Subcutaneous abdominal adipose tissue (tissue), 5 donors: ENCODE data around the gene COL9A3.
A peak's percentile ranks its signal among the peaks of the same experiment; 100 is the strongest.

ENCODE experiments used
- H3K27ac ChIP-seq: one replicate; pipeline ENCODE4 v1.7.0; 2013; ENCODE audit warnings: low read depth, mild to moderate bottlenecking, inconsistent platforms, low read length, moderate library complexity
- H3K27me3 ChIP-seq, 5 donors: one replicate each; pipeline ENCODE4 v1.7.0; 2013; ENCODE audit warnings: low read length in 5 of 5, inconsistent platforms in 1 of 5; ENCODE audit not compliant: control insufficient read depth in 5 of 5, insufficient read depth in 4 of 5
- H3K36me3 ChIP-seq, 5 donors: one replicate each; pipeline ENCODE4 v1.7.0; 2013; ENCODE audit warnings: low read length in 5 of 5; ENCODE audit not compliant: control insufficient read depth in 5 of 5, insufficient read depth in 5 of 5
- H3K4me1 ChIP-seq, 5 donors: one replicate each; pipeline ENCODE4 v1.7.0; 2013; ENCODE audit warnings: low read length in 5 of 5, mild to moderate bottlenecking in 3 of 5, moderate library complexity in 1 of 5; ENCODE audit not compliant: control insufficient read depth in 5 of 5, insufficient read depth in 5 of 5
- H3K4me3 ChIP-seq, 5 donors: one replicate each; pipeline ENCODE4 v1.7.0; 2013; ENCODE audit warnings: low read length in 5 of 5, low read depth in 1 of 5
- H3K9ac ChIP-seq, 5 donors: one replicate each; pipeline ENCODE4 v1.7.0; 2013; ENCODE audit warnings: low read length in 5 of 5, mild to moderate bottlenecking in 4 of 5, moderate library complexity in 3 of 5
- H3K9me3 ChIP-seq, 5 donors: one replicate each; pipeline ENCODE4 v1.7.0; 2013; ENCODE audit warnings: low read length in 5 of 5; ENCODE audit not compliant: control insufficient read depth in 5 of 5
- donor health status: healthy.
- donor health status: healthy.
- donor health status: healthy.
- donor health status: healthy.
- donor health status: healthy.

Gene COL9A3

DNA sequence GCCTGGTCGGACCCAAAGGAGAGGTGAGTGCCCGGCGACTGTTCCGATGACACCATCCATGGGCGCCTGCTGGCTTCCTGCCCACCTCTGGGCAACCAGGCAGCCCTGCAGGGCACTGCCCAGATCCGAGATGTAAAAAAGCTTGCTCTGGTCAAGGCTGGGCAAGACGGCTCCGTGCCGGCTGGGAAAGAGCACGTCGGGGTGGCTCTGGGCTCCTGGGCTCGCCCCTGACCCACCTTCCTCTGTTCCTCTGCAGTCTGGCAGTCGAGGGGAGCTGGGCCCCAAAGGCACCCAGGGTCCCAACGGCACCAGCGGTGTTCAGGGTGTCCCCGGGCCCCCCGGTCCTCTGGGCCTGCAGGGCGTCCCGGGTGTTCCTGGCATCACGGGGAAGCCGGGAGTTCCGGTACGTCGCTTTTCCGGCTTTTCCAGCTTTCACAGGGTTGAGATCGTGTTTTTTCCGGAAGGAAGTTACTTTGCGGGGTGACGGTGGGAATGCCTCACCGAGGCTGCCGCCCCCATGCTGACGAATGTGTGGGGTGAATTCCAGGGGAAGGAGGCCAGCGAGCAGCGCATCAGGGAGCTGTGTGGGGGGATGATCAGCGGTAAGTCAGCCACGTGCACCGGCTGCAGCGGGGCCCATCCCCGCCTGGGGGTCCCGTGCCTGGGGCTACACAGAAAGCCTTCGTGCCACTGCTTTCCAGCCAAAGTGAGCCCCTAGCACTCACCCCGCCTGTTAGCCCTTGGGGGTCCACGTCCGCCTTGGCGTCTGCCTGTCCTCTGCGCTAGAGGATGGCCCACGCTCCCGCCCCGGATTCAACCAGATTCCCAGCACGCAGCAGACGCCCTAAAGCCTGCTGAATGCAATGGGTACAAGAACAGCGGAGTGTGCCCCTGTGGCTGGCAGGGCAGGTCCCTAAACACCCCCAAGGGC is 19.3 kb downstream of the COL9A3 start:
- H3K36me3 ChIP-seq, result no peaks in the 10 kb centered on the region
- H3K27me3 ChIP-seq, result peaks cover 4 to 22% (median 9%) of the 10 kb centered on the region in 5 donors
- H3K27ac ChIP-seq, result no peak overlapping the region
- H3K9ac ChIP-seq, result no peak overlapping the region
- H3K9me3 ChIP-seq, result no peaks in the 10 kb centered on the region
- peak overlapping the region in 1 of 5 donors; percentile 11 for H3K4me3 ChIP-seq
- peaks cover 3 to 20% (median 15%) of the 10 kb centered on the region in 5 donors for H3K4me1 ChIP-seq

DNA sequence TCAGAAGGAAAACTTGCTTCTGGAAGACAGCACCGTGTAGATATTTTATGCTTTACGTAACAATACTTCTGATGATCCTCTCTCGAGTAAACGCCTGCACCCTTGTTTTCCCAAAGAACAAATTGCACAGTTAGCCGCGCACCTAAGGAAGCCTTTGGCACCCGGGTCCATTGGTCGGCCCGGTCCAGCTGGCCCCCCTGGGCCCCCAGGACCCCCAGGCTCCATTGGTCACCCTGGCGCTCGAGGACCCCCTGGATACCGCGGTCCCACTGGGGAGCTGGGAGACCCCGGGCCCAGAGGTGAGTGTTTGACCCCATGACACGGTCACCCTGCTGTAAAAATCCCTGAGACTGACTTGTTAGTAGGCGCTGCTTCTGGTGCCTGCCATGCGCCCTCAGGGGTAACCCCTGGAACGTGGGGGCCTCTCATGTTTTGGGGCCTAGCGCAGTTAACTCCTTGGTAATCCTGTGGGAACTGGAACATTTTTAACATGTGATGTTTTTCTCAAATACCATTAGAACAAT is 20.2 kb downstream of the COL9A3 start:
- Histone ChIP-seq H3K27me3 (peaks cover 4 to 22% (median 9%) of the 10 kb centered on the region in 5 donors), H3K4me3 (no peak overlapping the region), H3K9ac (no peak overlapping the region), H3K9me3 (no peaks in the 10 kb centered on the region), H3K36me3 (no peaks in the 10 kb centered on the region), H3K27ac (no peak overlapping the region), H3K4me1 (peaks cover 0 to 11% (median 8%) of the 10 kb centered on the region in 5 donors)

DNA sequence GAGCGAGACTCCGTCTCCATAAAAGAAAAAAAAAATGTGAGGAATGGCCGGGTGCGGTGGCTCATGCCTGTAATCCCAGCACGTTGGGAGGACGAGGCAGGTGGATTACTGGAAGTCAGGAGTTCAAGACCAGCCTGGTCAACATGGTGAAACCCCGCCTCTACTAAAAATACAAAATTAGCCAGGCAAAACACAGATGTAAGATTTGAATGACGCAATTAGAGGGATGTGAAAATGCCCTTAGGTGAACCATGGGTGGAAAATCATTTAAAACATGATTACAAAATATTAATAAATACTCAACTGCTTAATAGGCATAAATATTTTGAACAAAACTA is 20.9 kb downstream of the COL9A3 start:
- H3K9me3 ChIP-seq, result no peaks in the 10 kb centered on the region
- H3K4me3 ChIP-seq, result no peak overlapping the region
- peaks cover 4 to 22% (median 9%) of the 10 kb centered on the region in 5 donors for H3K27me3 ChIP-seq
- H3K36me3 ChIP-seq, result no peaks in the 10 kb centered on the region
- no peak overlapping the region for H3K27ac ChIP-seq
- H3K9ac ChIP-seq, result no peak overlapping the region
- H3K4me1 ChIP-seq, result peaks cover 0 to 4% (median 4%) of the 10 kb centered on the region in 5 donors

DNA sequence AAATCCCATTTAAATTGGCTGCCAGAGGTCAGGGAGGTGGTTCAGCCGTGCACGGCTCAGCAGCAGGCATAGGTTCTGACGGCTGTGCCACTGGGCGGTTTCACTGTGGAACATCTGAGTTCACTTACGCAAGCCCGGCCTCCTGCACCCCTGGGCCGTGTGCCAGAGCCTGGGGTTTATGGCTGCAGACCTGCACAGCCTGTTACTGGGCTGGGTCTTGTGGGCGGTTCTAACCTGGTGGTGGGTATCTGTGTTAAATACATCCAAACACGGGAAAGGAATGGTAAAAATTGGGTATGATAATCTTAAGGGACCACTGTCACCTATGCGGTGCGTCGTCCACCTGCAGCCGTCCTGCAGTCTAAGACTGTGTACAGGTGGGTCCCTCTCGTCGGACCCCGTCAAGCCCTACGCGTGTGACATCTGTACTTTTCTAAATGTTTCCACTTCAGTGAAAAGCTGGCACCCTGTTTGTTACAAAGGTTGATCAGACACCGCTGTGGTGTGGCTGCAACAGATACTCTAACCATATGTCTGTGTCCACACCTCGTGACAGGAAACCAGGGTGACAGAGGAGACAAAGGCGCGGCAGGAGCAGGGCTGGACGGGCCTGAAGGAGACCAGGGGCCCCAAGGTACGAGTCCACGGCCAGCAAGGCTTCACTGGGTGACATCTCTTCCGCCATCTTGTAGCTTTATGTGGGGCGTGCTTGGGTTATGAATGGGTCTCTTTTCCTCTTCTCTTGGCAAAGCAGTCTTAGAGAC is 21.5 kb downstream of the COL9A3 start:
- Histone ChIP-seq H3K9me3 (no peaks in the 10 kb centered on the region), H3K27me3 (peaks cover 4 to 22% (median 9%) of the 10 kb centered on the region in 5 donors), H3K27ac (no peak overlapping the region), H3K9ac (no peak overlapping the region), H3K36me3 (no peaks in the 10 kb centered on the region), H3K4me3 (no peak overlapping the region), H3K4me1 (peaks cover 0 to 4% (median 0%) of the 10 kb centered on the region in 5 donors)

DNA sequence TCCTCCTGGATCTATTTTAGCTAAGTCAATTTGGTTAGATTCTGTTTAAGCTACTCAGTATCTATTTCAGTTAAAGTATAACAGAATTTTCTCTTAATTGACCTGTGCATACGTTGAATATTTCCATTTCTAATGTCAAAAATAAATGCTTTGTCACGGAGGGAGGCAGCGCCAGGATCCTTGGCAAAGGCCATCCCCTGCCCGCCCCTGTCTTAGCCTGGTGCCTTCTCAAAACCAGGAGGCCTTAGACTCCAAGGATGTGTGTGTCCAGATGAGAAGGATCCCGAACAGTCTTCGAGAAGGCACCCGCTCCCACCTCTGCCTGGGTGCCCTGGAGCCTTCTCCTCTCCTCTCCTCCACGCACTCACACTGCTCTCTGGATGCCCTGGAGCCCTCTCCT is 22.4 kb downstream of the COL9A3 start:
- H3K27ac ChIP-seq, result no peak overlapping the region
- H3K4me1 ChIP-seq, result peaks cover 0 to 4% (median 0%) of the 10 kb centered on the region in 5 donors
- H3K9me3 ChIP-seq, result peaks cover 0 to 4% (median 0%) of the 10 kb centered on the region in 5 donors
- no peak overlapping the region for H3K9ac ChIP-seq
- H3K4me3 ChIP-seq, result no peak overlapping the region
- peaks cover 4 to 22% (median 9%) of the 10 kb centered on the region in 5 donors for H3K27me3 ChIP-seq
- no peaks in the 10 kb centered on the region for H3K36me3 ChIP-seq

DNA sequence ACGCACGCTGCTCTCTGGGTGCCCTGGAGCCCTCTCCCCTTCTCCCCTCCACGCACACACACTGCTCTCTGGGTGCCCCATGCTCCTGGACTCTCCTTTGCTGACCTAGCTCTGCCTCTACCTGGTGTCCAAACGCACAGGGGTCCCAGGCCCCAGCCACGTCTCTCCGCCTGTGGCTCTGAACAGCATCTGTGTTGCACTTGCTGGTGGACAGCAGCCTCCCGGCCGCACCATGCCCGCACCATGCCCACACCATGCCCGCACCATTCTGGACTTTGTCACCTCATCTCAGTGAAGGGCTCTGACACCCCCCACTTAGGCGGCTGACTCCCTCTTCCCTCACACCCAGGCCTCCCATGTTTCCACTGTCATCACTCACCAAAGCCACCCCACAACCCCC is 23.0 kb downstream of the COL9A3 start:
- H3K4me1 ChIP-seq, result peaks cover 0 to 4% (median 0%) of the 10 kb centered on the region in 5 donors
- no peaks in the 10 kb centered on the region for H3K36me3 ChIP-seq
- H3K27ac ChIP-seq, result no peak overlapping the region
- H3K9ac ChIP-seq, result no peak overlapping the region
- H3K27me3 ChIP-seq, result peaks cover 4 to 22% (median 9%) of the 10 kb centered on the region in 5 donors
- peaks cover 0 to 4% (median 0%) of the 10 kb centered on the region in 5 donors for H3K9me3 ChIP-seq
- H3K4me3 ChIP-seq, result no peak overlapping the region

DNA sequence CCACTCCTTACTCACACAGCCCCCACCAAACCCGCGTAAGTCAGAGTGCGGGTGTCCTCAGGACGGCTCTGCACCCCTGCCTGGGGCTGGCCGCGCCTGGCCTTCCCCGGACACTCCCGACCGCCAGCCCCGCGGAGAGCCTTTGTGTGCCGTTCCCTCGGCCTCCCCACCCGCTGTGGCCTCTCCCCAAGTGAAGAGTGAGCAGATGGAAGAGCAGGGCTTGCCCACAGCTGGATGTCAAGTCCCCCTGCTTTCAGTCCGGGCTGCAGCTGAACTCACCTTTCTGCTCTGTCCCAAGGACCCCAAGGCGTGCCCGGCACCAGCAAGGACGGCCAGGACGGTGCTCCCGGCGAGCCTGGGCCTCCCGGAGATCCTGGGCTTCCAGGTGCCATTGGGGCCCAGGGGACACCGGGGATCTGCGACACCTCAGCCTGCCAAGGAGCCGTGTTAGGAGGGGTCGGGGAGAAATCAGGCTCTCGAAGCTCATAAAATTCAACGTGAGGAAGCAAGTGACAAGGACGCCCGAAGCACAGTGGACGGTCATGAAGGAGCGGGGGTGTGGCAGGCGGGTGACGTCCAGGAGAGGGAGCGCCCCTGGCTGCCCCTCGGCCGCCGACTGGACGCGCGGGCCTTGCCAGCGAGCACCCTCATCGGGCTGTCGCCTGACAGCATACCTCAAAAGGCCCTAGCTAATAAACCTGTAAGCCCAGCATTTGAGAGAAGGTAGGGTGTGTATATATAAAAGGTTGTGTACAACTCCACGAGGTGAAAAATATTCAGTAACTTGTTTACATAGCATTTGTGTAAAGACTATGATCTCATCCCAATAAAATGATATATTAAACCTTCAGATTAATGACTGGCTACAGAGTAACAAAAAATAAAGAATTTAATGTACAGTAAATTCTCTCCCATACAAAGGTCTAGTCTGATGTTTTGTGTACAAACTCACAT is 23.7 kb downstream of the COL9A3 start:
- Histone ChIP-seq H3K9me3 (peaks cover 0 to 4% (median 0%) of the 10 kb centered on the region in 5 donors), H3K27me3 (peaks cover 4 to 20% (median 9%) of the 10 kb centered on the region in 5 donors), H3K4me3 (no peak overlapping the region), H3K4me1 (peaks cover 0 to 4% (median 0%) of the 10 kb centered on the region in 5 donors), H3K36me3 (peaks cover 0 to 1% (median 0%) of the 10 kb centered on the region in 5 donors), H3K9ac (no peak overlapping the region), H3K27ac (no peak overlapping the region)

DNA sequence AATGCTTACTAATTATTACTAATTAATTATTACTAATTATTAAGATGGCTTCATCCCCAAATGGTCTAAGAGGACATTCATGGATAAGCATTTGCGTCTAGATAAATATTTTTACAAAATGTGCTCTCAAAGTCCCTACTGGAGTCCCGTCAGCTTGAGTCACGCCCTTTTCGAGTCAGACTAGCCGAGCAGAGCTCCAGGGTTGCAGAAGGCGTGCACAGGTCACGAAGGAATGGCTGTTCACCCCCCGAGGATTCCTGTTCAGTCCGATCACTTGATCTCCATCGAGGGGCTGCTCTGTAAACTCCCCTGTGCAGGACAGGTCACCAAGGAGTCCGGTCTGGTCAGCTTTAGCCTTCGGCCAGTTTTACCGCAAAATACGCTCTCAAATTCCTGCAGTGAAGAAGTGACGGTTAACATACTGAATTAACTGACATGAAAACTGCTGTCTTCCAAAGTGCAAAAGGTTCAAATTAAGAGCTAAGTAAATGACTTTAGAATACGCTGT is 24.9 kb downstream of the COL9A3 start:
- peaks cover 0 to 5% (median 2%) of the 10 kb centered on the region in 5 donors for H3K36me3 ChIP-seq
- peaks cover under 1 to 11% (median 4%) of the 10 kb centered on the region in 5 donors for H3K27me3 ChIP-seq
- peaks cover 0 to 4% (median 0%) of the 10 kb centered on the region in 5 donors for H3K9me3 ChIP-seq
- H3K4me1 ChIP-seq, result no peaks in the 10 kb centered on the region
- H3K9ac ChIP-seq, result no peak overlapping the region
- H3K4me3 ChIP-seq, result no peak overlapping the region
- H3K27ac ChIP-seq, result no peak overlapping the region

DNA sequence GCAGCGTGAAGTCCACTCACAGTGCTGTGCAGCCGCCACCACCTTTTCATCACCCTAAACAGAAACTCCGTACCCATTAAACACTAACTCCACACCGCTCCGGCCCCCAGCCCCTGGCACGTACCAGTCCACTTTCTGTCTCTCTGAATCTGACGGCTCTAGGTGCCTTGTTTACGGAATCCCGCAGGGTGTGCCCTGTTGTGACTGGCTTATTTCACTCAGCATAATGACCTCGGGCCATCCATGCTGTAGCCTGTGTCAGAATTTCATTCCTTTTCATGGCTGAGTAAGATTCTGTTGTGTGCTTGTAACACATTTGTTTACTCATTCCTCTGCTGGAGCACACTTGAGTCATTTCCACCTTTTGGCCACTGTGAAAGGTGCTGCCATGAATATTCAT is 26.8 kb downstream of the COL9A3 start:
- H3K36me3 ChIP-seq, result peaks cover 0 to 5% (median 2%) of the 10 kb centered on the region in 5 donors
- H3K27ac ChIP-seq, result no peak overlapping the region
- H3K9ac ChIP-seq, result no peak overlapping the region

More for the DNA sequence above, 26.8 kb downstream of the COL9A3 start:
- Histone ChIP-seq H3K4me3 (no peak overlapping the region), H3K9me3 (peaks cover 0 to 4% (median 0%) of the 10 kb centered on the region in 5 donors), H3K27me3 (peaks cover 0 to 6% (median 4%) of the 10 kb centered on the region in 5 donors), H3K4me1 (no peaks in the 10 kb centered on the region)
